HG03066 (cell line): ENCODE results near the gene PKD2.
"Not testable (repeated sequence)": the region's sequence is repeated elsewhere in the genome, so short reads cannot be mapped to it uniquely, and the experiment has no call there.

Experiments
- ATAC-seq: cut with Tn5 transposase; IDR thresholded peaks from one replicate; pipeline ENCODE4 v1.9.1; 2021; ENCODE audit warnings: low read depth; ENCODE audit not compliant: unreplicated experiment

PKD2 gene

DNA sequence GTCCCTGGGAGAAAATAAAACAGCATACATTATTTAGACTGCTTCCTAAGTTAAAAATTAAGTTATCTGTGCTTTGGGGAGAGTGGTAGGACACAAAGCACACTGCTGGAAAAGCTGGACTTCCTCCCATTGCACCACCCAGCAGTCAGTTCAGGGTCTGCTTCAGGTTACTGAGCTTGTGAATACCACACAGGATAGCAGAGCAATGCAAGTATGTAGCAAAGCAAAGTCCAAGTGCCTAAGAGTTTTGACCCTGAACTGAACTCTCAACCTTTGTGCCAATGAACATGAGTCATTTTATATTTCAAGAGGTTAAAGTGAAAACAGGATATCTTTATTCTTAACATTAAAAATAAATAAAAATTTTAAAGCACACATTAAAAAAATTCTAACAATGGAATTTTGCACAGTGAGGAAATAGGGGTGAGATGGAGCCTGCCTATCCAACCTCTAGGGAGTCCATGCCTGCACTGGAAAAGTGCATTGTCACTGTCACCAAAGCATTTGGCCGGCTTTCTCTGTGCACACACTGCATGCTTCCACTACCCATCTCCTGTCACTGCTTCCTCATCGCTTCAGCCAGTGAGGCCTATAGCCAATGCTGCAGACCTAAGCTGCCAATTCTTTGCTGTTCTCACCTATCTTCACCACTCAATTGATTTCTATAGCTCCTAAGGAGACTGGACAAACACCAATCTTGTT is 100.1 kb downstream of the PKD2 start:
- ATAC-seq = no peak

DNA sequence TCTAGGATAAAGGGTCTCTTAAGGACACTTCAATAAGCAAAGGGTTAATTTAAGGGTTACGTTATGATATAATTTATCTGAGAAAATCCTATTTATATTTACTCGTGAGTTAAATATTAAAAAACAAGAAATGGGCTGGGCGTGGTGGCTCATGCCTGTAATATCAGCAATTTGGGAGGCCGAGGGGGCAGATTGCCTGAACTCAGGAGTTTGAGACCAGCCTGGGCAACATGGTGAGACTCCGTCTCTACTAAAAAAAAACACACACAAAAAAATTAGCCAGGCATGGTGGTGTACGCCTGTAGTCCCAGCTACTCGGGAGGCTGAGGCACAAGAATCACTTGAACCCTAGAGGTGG is 100.7 kb downstream of the PKD2 start:
- ATAC-seq = not testable (repeated sequence)

DNA sequence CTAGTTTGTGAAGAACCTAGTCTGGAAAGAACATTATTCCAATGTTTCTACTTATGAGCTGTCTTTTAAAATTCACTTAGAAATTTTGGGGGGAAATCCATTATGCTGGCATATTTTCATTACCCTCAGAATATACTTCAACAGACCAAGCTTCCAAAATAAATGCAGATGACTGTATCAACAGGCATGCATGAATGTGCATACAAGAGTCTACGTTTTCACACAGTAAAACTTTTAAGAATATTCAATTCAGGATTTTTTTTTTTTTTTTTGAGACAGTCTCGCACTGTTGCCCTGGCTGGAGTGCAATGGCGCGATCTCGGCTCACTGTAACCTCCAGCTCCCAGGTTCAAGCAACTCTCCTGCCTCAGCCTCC is 101.3 kb downstream of the PKD2 start:
- no peak for ATAC-seq

DNA sequence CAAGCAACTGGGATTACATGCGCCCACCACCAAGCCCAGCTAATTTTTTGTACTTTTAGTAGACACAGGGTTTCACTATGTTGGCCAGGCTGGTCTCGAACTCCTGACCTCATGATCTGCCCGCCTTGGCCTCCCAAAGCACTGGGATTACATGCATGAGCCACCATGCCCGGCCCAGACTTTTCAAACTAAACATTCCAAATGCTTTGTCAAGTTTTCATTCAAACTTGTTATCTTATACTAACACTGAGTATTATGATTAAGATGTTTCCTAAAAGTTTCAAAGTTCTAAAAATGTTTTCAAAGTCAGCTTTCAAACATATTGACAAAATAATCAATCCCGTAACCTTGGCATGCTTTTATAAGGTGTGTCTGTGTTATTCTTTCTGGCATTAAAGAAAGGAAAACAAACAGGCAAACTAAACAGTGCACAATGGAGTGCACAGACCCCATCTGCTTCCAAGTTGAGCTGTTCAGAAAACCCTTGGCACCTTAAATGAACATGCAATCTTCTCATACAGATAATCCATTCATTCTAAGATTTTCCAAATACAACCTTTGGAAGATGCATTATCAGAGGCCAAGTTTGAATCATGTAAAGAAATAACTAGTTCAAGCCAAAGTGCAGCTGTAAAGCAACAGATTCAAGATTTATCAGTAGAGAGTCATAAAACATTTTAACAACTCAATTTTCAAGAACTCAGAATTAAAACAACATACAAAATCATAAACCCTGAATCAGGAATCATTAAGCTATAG is 101.9 kb downstream of the PKD2 start:
- no peak for ATAC-seq

DNA sequence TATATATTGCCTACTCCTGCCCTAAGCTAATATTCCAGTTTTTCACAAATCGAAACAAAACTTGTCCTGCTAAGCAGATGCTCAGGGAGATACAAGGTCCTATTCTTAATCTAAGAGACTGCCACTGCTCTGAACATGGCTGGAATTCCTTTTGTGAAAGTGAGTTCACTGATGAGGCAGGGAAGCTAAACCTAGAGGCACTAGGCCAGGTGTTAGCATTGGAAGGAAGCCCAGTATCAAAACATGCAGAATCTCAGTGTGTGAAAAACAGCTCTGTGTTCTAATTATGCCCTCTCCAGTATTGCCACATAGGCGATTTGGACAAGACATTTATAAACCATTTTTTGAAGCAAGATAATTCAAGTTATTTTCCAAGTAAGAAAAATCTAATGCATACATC is 103.4 kb downstream of the PKD2 start:
- ATAC-seq = no peak

DNA sequence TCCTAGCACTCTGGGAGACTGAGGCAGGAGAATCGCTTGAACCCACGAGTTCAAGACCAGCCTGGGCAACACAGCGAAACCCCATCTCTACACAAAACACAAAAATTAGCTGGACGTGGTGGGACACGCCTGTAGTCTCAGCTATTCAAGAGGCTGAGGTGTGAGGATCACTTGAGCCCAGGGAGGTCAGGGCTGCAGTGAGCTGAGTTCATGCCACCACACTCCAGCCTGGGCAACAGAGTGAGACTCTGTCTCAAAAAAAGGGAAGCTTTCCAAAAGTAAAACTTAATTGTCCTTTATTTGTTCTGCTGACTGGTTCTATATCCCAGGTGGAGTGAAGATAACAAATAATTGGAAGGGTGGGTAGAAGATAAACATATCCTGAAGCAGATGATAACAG is 105.4 kb downstream of the PKD2 start:
- no peak for ATAC-seq

DNA sequence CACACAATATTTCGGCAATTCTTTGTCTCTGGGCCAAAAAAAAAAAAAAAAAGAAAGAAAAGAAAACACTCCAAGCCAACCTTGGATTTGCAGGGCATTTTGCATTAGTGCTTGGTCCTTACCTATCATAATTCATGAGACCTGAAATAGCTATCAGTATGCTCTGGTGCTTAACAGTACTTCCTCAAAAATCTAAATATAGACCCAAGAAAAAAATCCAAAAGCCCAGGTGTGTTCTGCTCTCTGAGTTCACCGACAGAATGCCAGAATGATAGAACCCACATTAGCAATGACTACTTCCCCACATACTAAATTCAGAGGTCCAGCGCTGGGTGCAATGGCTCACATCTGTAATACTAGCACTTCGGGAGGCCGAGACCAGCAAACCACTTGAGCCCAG is 108.2 kb downstream of the PKD2 start:
- no peak for ATAC-seq

DNA sequence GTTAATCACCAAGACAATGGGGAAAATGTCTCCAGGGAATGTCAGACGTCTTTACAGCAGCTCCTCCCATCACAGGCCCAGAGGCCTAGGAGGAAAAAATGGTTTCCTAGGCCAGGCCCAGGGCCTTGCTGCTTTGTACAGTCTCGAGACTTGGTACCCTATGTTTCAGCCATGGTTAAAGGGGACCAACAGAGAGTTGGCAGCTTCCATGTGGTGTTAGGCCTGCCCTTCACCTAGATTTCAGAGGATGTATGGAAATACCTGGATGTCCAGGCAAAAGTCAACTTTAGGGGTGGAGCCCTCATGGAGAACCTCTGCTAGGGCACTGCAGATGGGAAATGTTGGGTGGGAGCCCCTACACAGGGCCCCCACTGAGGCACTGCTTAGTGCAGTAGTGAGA is 112.5 kb downstream of the PKD2 start:
- no peak for ATAC-seq

DNA sequence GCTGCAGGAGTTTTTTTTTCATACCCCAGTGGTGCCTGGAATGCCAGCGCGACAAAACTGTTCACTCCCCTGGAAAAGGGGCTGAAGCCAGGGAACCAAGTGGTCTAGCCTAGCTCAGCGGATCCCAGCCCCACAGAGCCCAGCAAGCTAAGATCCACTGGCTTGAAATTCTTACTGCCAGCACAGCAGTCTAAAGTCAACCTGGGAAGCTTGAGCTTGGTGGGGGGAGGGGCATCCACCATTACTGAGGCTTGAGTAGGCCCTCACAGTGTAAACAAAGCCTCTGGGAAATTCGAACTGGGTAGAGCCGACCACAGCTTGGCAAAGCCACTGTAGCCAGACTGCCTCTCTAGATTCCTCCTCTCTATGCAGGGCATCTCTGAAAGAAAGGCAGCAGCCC is 114.8 kb downstream of the PKD2 start:
- not testable (repeated sequence) for ATAC-seq
